Stimulated activated CD8-positive, alpha-beta memory T cell treated with anti-CD3 and anti-CD28 coated beads, Interleukin-7, amount 100 ng/mL, for 24 hours (primary cell): Measurements from ENCODE around the gene COMP.

ENCODE experiments used
- DNase-seq: peaks from one replicate; pipeline ENCODE4 v3.0.0-alpha.2; 2020; ENCODE audit warnings: low read depth

COMP gene

GRCh38 chr19:18803550-18804138 is 12.5 kb upstream of the COMP start:
- no peak for DNase-seq

- no peak for DNase-seq
Measured at GRCh38 chr19:18802354-18802753, 11.2 kb upstream of the COMP start.

- no peak for DNase-seq
Measured at GRCh38 chr19:18800636-18801035, 9.5 kb upstream of the COMP start.

DNA sequence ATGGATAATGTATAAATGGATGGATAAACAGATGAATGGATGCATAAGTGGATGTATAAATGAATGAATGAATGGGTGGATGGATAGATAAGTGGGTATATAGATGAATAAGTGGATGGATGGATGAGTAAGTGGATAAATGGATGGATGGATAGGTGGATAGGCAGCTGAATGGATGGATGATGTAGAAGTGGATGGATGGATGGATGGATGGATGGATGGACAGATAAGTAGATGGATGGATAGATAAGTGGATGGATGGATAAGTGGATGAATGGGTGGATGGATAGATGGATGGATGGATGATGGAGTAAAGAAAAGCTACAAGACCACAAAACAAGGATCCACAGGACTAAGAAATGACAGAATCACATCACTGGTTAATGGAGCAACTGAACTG is 9.0 kb upstream of the COMP start:
- no peak for DNase-seq

DNA sequence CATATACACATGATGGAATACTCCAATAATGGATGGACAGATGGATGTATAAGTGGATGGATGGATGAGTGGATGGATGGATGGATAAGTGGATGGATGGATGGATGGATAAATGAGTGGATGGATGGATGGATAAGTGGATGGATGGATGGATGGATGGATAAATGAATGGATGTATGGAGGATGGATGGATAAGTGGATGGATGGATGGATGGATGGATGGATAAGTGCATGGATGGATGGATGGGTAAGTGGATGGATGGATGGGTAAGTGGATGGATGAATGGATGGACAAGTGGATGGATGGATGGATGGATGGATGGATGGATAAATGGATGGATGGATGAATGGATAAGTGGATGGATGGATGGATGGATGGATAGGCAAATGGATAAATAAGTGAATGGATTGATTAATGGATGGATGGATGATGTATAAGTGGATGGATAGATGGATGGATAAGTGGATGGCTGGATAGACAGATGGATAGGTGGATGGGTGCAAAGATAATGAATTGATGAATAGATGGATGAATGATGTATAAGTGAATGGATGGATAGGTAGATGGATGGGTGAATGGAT is 8.4 kb upstream of the COMP start:
- DNase-seq = no peak

GRCh38 chr19:18798384-18799352 is 7.6 kb upstream of the COMP start:
- no peak for DNase-seq

DNA sequence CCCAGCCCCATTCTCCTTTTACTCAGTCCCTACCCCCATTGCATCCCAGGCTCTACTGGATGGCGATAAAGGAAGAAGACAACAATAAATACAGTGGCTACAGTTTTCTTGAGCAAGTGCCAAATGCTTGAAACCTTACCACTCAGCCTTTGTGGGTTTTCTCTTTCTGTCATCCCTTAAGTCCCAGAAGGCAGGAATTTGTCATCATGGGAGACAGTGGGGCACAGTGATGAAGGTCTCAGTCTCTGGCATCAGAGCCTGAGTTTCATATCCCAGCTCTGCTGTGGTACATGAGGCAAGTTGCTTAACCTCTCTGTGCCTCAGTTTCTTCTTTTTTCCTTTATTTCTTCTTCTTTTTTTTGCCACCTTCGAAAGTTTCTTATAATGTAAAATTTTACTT is 5.1 kb upstream of the COMP start:
- no peak for DNase-seq

DNA sequence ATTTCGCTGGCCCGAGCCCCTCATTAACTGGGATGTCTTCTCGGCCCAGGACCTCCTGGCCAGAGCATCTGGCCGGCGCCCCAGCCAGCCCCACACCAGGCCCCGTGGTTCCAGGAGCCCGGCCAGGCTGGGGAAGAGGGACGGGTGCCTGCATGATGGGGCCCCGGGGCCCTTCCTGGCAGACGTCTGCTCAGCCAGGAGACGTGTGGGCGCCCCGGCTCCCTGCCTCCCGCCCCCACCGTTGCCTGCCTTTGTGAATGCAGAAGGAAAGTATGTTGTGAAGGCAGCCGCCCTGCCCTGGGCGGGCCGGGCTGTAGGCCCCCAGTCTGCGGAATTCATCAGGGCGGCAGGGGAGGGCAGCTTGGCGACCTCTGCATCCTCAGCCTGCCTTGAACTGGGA is 4.4 kb upstream of the COMP start:
- DNase-seq = no peak

DNA sequence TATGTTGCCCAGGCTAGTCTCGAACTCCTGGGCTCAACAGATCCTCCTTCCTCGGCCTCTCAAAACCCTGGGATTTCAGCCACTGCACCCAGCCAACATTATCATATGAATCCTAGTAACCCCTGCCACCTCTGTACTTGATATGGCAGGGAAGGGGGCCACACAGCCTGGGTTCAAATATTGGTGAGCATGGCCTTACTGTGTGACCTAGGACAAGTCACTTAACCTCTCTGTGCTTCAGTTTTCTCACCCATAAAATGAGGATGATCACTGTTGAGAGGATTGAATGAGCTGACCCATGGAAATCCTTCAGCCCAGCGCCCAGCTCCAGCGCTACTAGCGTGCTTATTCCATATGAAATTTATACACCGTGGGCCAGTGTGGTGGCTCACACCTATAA is 3.6 kb upstream of the COMP start:
- no peak for DNase-seq

DNA sequence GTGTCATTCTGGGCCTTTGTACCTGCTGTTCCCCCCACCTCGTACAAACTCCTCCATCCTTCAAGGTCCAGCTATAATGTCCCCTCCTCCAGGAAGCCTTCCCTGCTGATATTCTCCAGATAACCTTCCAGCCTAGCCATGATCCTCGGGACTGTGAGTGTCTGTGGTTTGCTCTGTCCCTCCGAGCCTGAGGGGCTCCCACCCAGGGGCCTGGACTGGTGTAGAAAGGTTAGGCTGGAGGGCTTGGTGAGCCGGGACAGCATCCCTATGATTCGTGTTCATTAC is 2.9 kb upstream of the COMP start:
- DNase-seq = no peak

DNA sequence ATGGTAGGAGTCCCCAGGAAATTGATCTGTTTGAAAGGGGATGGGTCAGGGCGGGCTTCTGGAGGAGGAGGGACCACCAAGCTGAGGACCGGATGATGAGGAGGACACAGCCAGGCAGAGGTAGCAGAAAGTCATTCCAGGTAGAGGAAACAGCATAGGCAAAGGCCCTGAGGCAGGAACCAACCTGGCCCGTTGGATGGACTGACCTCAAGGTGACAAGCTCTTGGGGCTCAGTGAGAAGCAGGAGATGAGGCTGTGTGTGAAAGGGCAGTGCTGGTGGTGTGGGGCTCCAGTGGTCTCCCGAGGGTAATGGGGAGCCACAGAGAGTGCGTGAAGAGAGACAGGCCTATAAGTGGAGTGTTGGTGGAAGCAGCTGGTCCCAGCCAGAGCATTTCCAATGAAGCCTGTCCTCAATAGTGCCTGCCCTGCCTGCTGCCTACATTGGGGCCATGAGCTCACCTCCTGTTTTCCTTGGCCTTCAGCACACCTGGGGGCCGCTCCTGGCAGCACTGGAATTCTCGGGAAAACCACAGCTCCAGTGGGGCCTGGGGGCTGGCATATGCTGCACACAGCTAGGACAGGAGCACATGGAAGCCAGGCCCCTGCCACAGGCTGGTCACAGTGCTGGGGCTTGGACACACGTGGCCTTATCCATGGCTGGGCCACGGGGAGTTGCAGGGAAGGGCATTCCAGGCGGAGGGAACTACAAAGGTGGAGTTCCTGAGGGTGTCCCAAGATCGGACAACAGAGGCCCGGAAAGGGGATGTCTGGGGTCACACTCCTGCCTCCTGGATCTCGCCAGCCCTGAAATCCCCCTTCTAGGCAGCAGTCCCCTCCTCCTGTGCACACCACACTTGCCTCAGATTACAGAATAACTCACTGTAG is 2.3 kb upstream of the COMP start:
- no peak for DNase-seq

- DNase-seq = no peak
Measured at GRCh38 chr19:18792661-18793060, 1.6 kb upstream of the COMP start.

DNA sequence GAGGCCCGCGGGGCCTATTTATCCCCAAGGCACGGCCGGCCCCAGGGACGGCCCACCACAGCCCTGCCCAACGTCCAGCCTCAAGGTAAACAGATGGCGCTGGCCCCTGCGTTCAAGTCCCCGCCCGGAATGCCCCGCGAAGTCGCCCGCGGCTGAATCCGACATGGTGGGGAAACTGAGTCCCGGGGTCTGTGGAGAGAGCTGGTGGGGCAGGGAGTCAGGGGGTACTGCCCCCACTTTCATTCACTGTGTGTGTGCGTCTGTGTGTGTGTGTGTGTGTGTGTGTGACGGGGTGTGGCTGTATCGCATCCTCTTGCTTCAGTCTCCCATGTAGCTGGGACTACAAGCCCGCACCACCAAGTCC is 192 bp upstream of the COMP start:
- no peak for DNase-seq

GRCh38 chr19:18789883-18790565 is 1.1 kb downstream of the COMP start:
- DNase-seq = no peak

GRCh38 chr19:18789422-18789869 is 1.7 kb downstream of the COMP start:
- DNase-seq = no peak

- no peak for DNase-seq
Measured at GRCh38 chr19:18788529-18789421, 2.3 kb downstream of the COMP start.

GRCh38 chr19:18785179-18786124 is 5.7 kb downstream of the COMP start:
- peak; percentile 53 for DNase-seq

DNA sequence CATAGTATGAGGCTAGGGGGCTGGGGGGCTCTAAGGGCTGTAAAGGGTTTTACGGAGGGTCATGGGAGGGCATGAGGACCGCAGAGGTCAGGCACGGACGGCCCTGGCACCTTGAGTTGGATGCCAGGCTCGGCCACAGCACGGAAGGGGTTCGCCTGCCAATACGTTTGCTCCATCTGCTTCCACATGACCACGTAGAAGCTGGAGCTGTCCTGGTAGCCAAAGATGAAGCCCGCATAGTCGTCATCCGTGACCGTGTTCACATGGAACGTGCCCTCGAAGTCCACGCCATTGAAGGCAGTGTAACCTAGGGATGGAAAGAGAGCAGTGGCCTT is 6.4 kb downstream of the COMP start:
- no peak for DNase-seq

- DNase-seq = no peak
Measured at GRCh38 chr19:18783958-18784785, 6.9 kb downstream of the COMP start.
